Measurements from ENCODE around the gene CYB5R4. TPM values are rescaled to one million over a fixed set of nuclear protein-coding genes. Genes with fewer than 3 reads are reported as not detected.

Gene CYB5R4
- total RNA-seq, 1 experiment from 2014 or later = 17.5 TPM

DNA sequence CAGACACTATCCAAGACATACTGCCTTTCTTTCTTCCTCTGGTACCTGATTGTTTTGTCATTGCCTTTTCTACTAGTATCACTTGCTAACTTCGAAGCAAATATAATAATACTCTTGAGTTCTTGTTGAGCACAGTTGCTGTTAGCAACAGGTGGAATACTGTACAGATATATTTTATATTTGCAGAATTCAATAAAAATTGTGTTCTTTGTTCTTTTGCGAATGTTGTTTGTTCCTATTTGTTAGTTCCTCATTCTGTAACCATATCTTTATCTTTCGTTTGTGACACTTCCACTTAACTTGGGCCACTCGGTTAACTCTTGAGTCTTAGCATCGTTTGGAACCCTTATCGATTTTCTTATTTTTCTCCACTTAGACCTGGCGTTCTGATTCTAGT lies 868 bp downstream of the CYB5R4 start:
- Histone ChIP-seq H3K79me2 (ENCODE audit: insufficient read depth, low read length) (peaks cover 5% of the 10 kb centered on the region; the same call in 1 of the 2 replicates), H3K9ac (ENCODE audit: extremely low read depth, insufficient read length, low read length) (peak overlapping the region; percentile 74), H2AK5ac (ENCODE audit: insufficient read length, low read length) (no peak overlapping the region), H2BK15ac (ENCODE audit: low read depth, low read length) (no peak overlapping the region), H3K56ac (ENCODE audit: insufficient read length, low read depth, low read length) (no peak overlapping the region), H4K91ac (ENCODE audit: insufficient read length, low read depth, low read length) (no peak overlapping the region), H3K4me2 (ENCODE audit: insufficient read depth, insufficient read length, low read length) (peak overlapping the region; percentile 66), H4K5ac (ENCODE audit: insufficient read length, low read depth, low read length) (no peak overlapping the region), H3T11ph (ENCODE audit: low read length) (no peak overlapping the region), H3K79me1 (ENCODE audit: insufficient read depth, low read depth, low read length, poor library complexity, severe bottlenecking) (peaks cover 3% of the 10 kb centered on the region), H3K27ac (ENCODE audit: insufficient read length, low read depth, low read length) (no peak overlapping the region), H3K18ac (ENCODE audit: insufficient read length, low read depth, low read length) (no peak overlapping the region), H3K4me1 (ENCODE audit: insufficient read depth, low read length) (0 out of 2 replicates have a peak, but pooled peaks cover 3% of the 10 kb centered on the region), H3K9me3 (ENCODE audit: control insufficient read depth, low read depth, low read length) (no peaks in the 10 kb centered on the region), H3K23ac (ENCODE audit: insufficient read length, low read depth, low read length) (no peak overlapping the region), H3K14ac (ENCODE audit: insufficient read depth, low read length) (no peak overlapping the region), H4K8ac (replicated peaks; ENCODE audit: insufficient read length, low read depth, low read length) (no peak overlapping the region), H3K27me3 (ENCODE audit: insufficient read depth, low read length) (no peaks in the 10 kb centered on the region), H2AFZ (ENCODE audit: low read length) (no peak overlapping the region), H2BK20ac (ENCODE audit: low read depth, low read length, poor library complexity, severe bottlenecking) (no peak overlapping the region), H3K4ac (ENCODE audit: low read depth, low read length) (no peak overlapping the region), H2BK5ac (ENCODE audit: insufficient read length, low read length) (no peak overlapping the region), H4K20me1 (ENCODE audit: control insufficient read depth, insufficient read depth, insufficient read length) (no peaks in the 10 kb centered on the region), H3K23me2 (ENCODE audit: insufficient read length, low read depth, low read length, poor library complexity, severe bottlenecking) (no peaks in the 10 kb centered on the region), H2BK12ac (ENCODE audit: insufficient read length, low read depth, low read length) (no peak overlapping the region), H2BK120ac (ENCODE audit: low read depth, low read length, poor library complexity, severe bottlenecking) (no peak overlapping the region)
- H3K4me1 Mint-ChIP-seq = peaks cover 23% of the 10 kb centered on the region in 2 experiments
- H3K9me3 Mint-ChIP-seq = no peaks in the 10 kb centered on the region
- no peak overlapping the region; a peak in 1 of 7 replicates for H3K27ac Mint-ChIP-seq
- H3K27me3 Mint-ChIP-seq (ENCODE audit: low read depth) = peaks cover 8% of the 10 kb centered on the region
- no peak for TF ChIP-seq CTCF (conservative IDR thresholded peaks at IDR 0.05)
- no peak for DNase-seq
- peaks cover 7 to 12% (median 7%) of the 10 kb centered on the region in 3 experiments; a peak in 5 of 7 replicates for H3K36me3 Mint-ChIP-seq (ENCODE audit: insufficient read depth in 1 of 3, low read depth in 3 of 3)
- H3K4me3 Mint-ChIP-seq = peak overlapping the region; percentile 92 to 98
- no CpG with 5 or more reads among the region's 7 CpGs for WGBS (ENCODE audit: extremely low coverage, insufficient read length, low lambda C conversion rate)

Data from H9 (cell line).